Measurements from ENCODE around the gene XPR1. TPM values are rescaled to one million over a fixed set of nuclear protein-coding genes. Genes with fewer than 3 reads are reported as not detected.

Gene XPR1
- total RNA-seq, 1 experiment from 2014 or later = 16.8 TPM

DNA sequence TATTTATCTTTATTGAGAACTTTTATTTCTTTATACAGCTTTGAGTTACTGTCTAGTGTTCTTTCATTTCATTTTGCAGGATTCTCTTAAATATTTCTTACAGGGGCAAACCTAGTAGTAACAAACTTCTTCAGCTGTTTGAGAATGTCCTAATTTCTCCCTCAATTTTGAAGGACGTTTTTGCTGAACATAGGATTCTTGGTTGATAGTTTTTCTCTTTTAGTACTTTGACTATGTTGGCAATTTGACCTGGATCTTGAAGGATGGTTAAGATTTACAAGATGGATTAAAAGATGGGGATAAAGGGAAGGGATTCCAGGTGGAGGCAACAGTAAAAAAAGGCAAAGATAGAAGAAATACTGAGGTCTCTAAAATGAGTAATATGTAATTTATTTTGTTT, 38.9 kb downstream of the XPR1 start:
- no peaks in the 10 kb centered on the region for H4K20me1 ChIP-seq (ENCODE audit: insufficient read depth)
- H2AFZ ChIP-seq = no peak overlapping the region
- ChIA-PET POLR2A (ENCODE audit: unreplicated experiment) (no interaction called here), CTCF (no interaction called here)
- H3K4me1 ChIP-seq (replicated peaks; ENCODE audit: insufficient read depth) = no peaks in the 10 kb centered on the region
- no peaks in the 10 kb centered on the region for H3K36me3 ChIP-seq (ENCODE audit: low read depth)
- no peaks in the 10 kb centered on the region for H3K9me2 ChIP-seq (ENCODE audit: insufficient read depth)
- no peaks in the 10 kb centered on the region for H3F3A ChIP-seq (ENCODE audit: insufficient read depth, low read depth)
- H3K4me2 ChIP-seq = no peak overlapping the region
- 0 out of 2 replicates have a peak, but pooled peaks cover 12% of the 10 kb centered on the region for H3K9me3 ChIP-seq (ENCODE audit: insufficient read depth, low read depth)
- DNase-seq = no peak
- H3K79me2 ChIP-seq (ENCODE audit: low read depth) = no peaks in the 10 kb centered on the region
- BruUV-seq (replicated peaks) = no TSS peak
- no peaks in the 10 kb centered on the region for H3K27me3 ChIP-seq (ENCODE audit: insufficient read depth, low read depth)
- TF ChIP-seq, protein P1, sequence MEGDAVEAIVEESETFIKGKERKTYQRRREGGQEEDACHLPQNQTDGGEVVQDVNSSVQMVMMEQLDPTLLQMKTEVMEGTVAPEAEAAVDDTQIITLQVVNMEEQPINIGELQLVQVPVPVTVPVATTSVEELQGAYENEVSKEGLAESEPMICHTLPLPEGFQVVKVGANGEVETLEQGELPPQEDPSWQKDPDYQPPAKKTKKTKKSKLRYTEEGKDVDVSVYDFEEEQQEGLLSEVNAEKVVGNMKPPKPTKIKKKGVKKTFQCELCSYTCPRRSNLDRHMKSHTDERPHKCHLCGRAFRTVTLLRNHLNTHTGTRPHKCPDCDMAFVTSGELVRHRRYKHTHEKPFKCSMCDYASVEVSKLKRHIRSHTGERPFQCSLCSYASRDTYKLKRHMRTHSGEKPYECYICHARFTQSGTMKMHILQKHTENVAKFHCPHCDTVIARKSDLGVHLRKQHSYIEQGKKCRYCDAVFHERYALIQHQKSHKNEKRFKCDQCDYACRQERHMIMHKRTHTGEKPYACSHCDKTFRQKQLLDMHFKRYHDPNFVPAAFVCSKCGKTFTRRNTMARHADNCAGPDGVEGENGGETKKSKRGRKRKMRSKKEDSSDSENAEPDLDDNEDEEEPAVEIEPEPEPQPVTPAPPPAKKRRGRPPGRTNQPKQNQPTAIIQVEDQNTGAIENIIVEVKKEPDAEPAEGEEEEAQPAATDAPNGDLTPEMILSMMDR (conservative IDR thresholded peaks at IDR 0.05) = no peak
- TF ChIP-seq EZH2 (IDR thresholded peaks at IDR 0.05; ENCODE audit: low read depth) = no peak
- H3K27ac ChIP-seq = no peak overlapping the region
- H3K4me3 ChIP-seq = no peak overlapping the region
- intact Hi-C loops (cut with micrococcal nuclease; ENCODE audit: unreplicated experiment) = no loop called here

DNA sequence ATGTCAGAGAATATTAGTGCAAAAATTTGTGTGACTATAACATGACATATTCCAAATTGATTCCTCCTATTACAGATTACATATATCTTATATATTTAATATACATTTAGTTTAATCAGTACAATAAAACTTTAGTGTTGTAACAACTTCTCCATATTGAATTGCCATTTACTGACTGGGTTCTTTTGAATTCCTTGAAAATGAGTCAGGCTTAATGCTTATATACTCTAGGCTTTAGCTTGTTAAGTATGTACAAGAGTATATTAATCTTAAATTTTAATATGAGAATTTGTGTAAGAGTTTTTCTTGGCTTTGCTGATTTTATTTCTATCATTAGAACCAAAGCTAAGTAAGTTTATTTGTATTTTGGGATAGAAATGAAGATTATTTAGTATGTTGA, 40.3 kb downstream of the XPR1 start:
- intact Hi-C loops (cut with micrococcal nuclease; ENCODE audit: unreplicated experiment) = no loop called here
- no peak for DNase-seq
- Histone ChIP-seq H3K9me2 (ENCODE audit: insufficient read depth) (no peaks in the 10 kb centered on the region), H3K4me1 (replicated peaks; ENCODE audit: insufficient read depth) (no peaks in the 10 kb centered on the region), H3K79me2 (ENCODE audit: low read depth) (no peaks in the 10 kb centered on the region), H3K27me3 (ENCODE audit: insufficient read depth, low read depth) (no peaks in the 10 kb centered on the region), H3K4me2 (no peak overlapping the region), H3K27ac (no peak overlapping the region), H3K4me3 (no peak overlapping the region), H3K9me3 (ENCODE audit: insufficient read depth, low read depth) (0 out of 2 replicates have a peak, but pooled peaks cover 12% of the 10 kb centered on the region), H2AFZ (no peak overlapping the region), H4K20me1 (ENCODE audit: insufficient read depth) (no peaks in the 10 kb centered on the region), H3F3A (ENCODE audit: insufficient read depth, low read depth) (no peaks in the 10 kb centered on the region), H3K36me3 (ENCODE audit: low read depth) (no peaks in the 10 kb centered on the region)
- POLR2A ChIA-PET (ENCODE audit: unreplicated experiment) = no interaction called here
- CTCF ChIA-PET = no interaction called here
- no TSS peak for BruUV-seq (replicated peaks)
- TF ChIP-seq, protein P1 (conservative IDR thresholded peaks at IDR 0.05) = no peak
- no peak for TF ChIP-seq EZH2 (IDR thresholded peaks at IDR 0.05; ENCODE audit: low read depth)

DNA sequence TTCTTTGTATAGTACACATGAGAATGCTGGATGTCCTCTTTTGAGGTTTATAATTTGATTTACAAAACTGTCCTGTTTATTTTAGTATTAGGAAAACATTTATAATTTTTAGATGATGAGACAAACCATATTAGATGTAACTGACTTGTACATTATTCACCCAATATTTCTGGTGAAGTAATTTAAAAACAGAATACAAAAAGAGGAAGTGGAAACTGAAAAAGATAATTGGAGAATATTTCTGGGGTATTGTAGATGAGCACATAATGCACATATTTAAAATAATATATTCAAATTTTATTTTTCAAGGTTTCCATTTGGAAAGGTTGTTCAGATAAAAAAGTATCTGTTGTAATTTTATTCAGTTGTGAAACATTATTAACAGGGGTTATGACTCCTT, 40.7 kb downstream of the XPR1 start:
- H3K4me2 ChIP-seq = no peak overlapping the region

More for the DNA sequence above, 40.7 kb downstream of the XPR1 start:
- BruUV-seq (replicated peaks) = no TSS peak
- no peaks in the 10 kb centered on the region for H3F3A ChIP-seq (ENCODE audit: insufficient read depth, low read depth)
- no peaks in the 10 kb centered on the region for H3K9me2 ChIP-seq (ENCODE audit: insufficient read depth)
- no peak overlapping the region for H3K27ac ChIP-seq
- H4K20me1 ChIP-seq (ENCODE audit: insufficient read depth) = no peaks in the 10 kb centered on the region
- TF ChIP-seq EZH2 (IDR thresholded peaks at IDR 0.05; ENCODE audit: low read depth) = no peak
- TF ChIP-seq, protein P1 (conservative IDR thresholded peaks at IDR 0.05) = no peak
- ChIA-PET CTCF (no interaction called here), POLR2A (ENCODE audit: unreplicated experiment) (no interaction called here)
- no peak overlapping the region for H3K4me3 ChIP-seq
- no peaks in the 10 kb centered on the region for H3K79me2 ChIP-seq (ENCODE audit: low read depth)
- intact Hi-C loops (cut with micrococcal nuclease; ENCODE audit: unreplicated experiment) = no loop called here
- no peaks in the 10 kb centered on the region for H3K27me3 ChIP-seq (ENCODE audit: insufficient read depth, low read depth)
- no peaks in the 10 kb centered on the region for H3K36me3 ChIP-seq (ENCODE audit: low read depth)
- H3K4me1 ChIP-seq (replicated peaks; ENCODE audit: insufficient read depth) = no peaks in the 10 kb centered on the region
- H3K9me3 ChIP-seq (ENCODE audit: insufficient read depth, low read depth) = 0 out of 2 replicates have a peak, but pooled peaks cover 12% of the 10 kb centered on the region
- H2AFZ ChIP-seq = no peak overlapping the region
- no peak for DNase-seq

All from PC-9 (cell line).